Gastroesophageal sphincter (tissue), 4 donors: ENCODE results near the gene CADM2. TPM values are rescaled to one million over a fixed set of nuclear protein-coding genes. Genes with fewer than 3 reads are reported as not detected.

Experiments
- ATAC-seq: fragments of 150-250 bp; one replicate; pipeline ENCODE4 v1.9.1; 2016; ENCODE audit warnings: mild to moderate bottlenecking, moderate library complexity
- H3K27ac ChIP-seq, 4 donors: fragments of 200-600 bp; sonication (generic) in 3 of 4; 1 replicate in 3 of 4; 2 replicates in 1 of 4; pipeline ENCODE4 v1.5.1; 2016 to 2019
- H3K27me3 ChIP-seq: fragments of 200-600 bp; sonication (generic); one replicate; pipeline ENCODE4 v1.5.1; 2019
- H3K36me3 ChIP-seq, 2 donors: fragments of 200-600 bp; sonication (generic); one replicate each; pipeline ENCODE4 v1.5.1; 2019; ENCODE audit warnings: control low read depth in 1 of 2
- H3K4me1 ChIP-seq, 3 donors: fragments of 200-600 bp; sonication (generic); 1 replicate in 2 of 3; 2 replicates in 1 of 3; pipeline ENCODE4 v1.5.1; 2016 to 2019; ENCODE audit warnings: control low read depth in 2 of 3
- H3K4me3 ChIP-seq, 2 donors: fragments of 200-600 bp; sonication (generic); one replicate each; pipeline ENCODE4 v1.5.1; 2019; ENCODE audit warnings: mild to moderate bottlenecking in 1 of 2, moderate library complexity in 1 of 2
- H3K9me3 ChIP-seq, 3 donors: fragments of 200-600 bp; sonication (generic); one replicate each; pipeline ENCODE4 v1.5.1; 2017 to 2019; ENCODE audit warnings: control low read depth in 2 of 3
- CTCF ChIP-seq, 4 experiments: fragments of 200-600 bp in 2 of 4; fragments of 450-650 bp in 2 of 4; sonication (generic) in 1 of 4; IDR thresholded peaks; one replicate each; pipeline ENCODE4 v1.5.1; 2017 to 2019; ENCODE audit warnings: antibody characterized with exemption in 4 of 4, mild to moderate bottlenecking in 2 of 4, moderate library complexity in 2 of 4
- EP300 ChIP-seq: sonication (generic); formaldehyde crosslinking; IDR thresholded peaks from one replicate; pipeline ENCODE4 v1.6.1; 2017; ENCODE audit warnings: antibody characterized with exemption, mild to moderate bottlenecking
- POLR2A ChIP-seq, 2 donors: fragments of 450-650 bp; IDR thresholded peaks; one replicate each; pipeline ENCODE4 v1.6.1; 2017; ENCODE audit warnings: antibody characterized with exemption in 2 of 2, mild to moderate bottlenecking in 2 of 2, moderate library complexity in 1 of 2
- POLR2AphosphoS5 ChIP-seq: sonication (generic); formaldehyde crosslinking; IDR thresholded peaks from one replicate; pipeline ENCODE4 v1.6.1; 2017; ENCODE audit warnings: antibody characterized with exemption
- WGBS, 2 donors: methylation state at CpG; one replicate each; pipeline ENCODE4 v1.1.5; 2018; ENCODE audit warnings: low coverage in 1 of 2; 5-methylcytosine and 5-hydroxymethylcytosine counted together
- total RNA-seq, 4 donors: library from RNA; depleted of rRNA; stranded (reverse); fragments of >200 nt; gene quantifications; one replicate each; pipeline ENCODE4 v1.1.0, GENCODE V29; 2016

CADM2 gene
- total RNA-seq, 4 donors from 2014 or later, result 8.2 to 10.1 (median 9.4) TPM

- Histone ChIP-seq H3K27me3 (no peaks in the 10 kb centered on the region), H3K27ac (no peak overlapping the region), H3K4me3 (no peak overlapping the region), H3K9me3 (no peaks in the 10 kb centered on the region), H3K36me3 (no peaks in the 10 kb centered on the region), H3K4me1 (no peaks in the 10 kb centered on the region)
- TF ChIP-seq EP300 (no peak), POLR2AphosphoS5 (no peak), POLR2A (IDR thresholded peaks at IDR 0.05) (no peak), CTCF (IDR thresholded peaks at IDR 0.05) (no peak)
- ATAC-seq, result no peak
- 55 to 80% methylated on average over 5 of the region's 5 CpGs for WGBS, 2 donors
Observed at GRCh38 chr3:85432081-85432480, 473.3 kb downstream of the CADM2 start.

GRCh38 chr3:85433319-85433718, 474.5 kb downstream of the CADM2 start:
- Histone ChIP-seq H3K4me3 (no peak overlapping the region), H3K9me3 (no peaks in the 10 kb centered on the region), H3K27me3 (no peaks in the 10 kb centered on the region), H3K36me3 (no peaks in the 10 kb centered on the region), H3K27ac (no peak overlapping the region), H3K4me1 (no peaks in the 10 kb centered on the region)
- TF ChIP-seq POLR2AphosphoS5 (no peak), CTCF (IDR thresholded peaks at IDR 0.05) (no peak), EP300 (no peak), POLR2A (IDR thresholded peaks at IDR 0.05) (no peak)
- 51 to 56% methylated on average over 2 of the region's 2 CpGs for WGBS, 2 donors
- no peak for ATAC-seq

GRCh38 chr3:85455561-85456200, 496.9 kb downstream of the CADM2 start:
- no peaks in the 10 kb centered on the region for H3K4me1 ChIP-seq
- TF ChIP-seq CTCF (IDR thresholded peaks at IDR 0.05) (no peak), POLR2AphosphoS5 (no peak), POLR2A (IDR thresholded peaks at IDR 0.05) (no peak), EP300 (no peak)
- no peak overlapping the region for H3K4me3 ChIP-seq
- ATAC-seq, result no peak
- no peaks in the 10 kb centered on the region for H3K36me3 ChIP-seq
- no peaks in the 10 kb centered on the region for H3K27me3 ChIP-seq
- WGBS, 2 donors, result 45 to 58% methylated on average over 4 of the region's 4 CpGs
- H3K27ac ChIP-seq, result no peak overlapping the region
- H3K9me3 ChIP-seq, result no peaks in the 10 kb centered on the region

- no peaks in the 10 kb centered on the region for H3K27me3 ChIP-seq
- no peaks in the 10 kb centered on the region for H3K36me3 ChIP-seq
- H3K4me1 ChIP-seq, result no peaks in the 10 kb centered on the region
- H3K9me3 ChIP-seq, result no peaks in the 10 kb centered on the region
- no peak overlapping the region for H3K4me3 ChIP-seq
- no peak for ATAC-seq
- H3K27ac ChIP-seq, result no peak overlapping the region
- 90 to 100% methylated on average over 3 to 4 of the region's 4 CpGs for WGBS, 2 donors
- TF ChIP-seq POLR2A (IDR thresholded peaks at IDR 0.05) (no peak), POLR2AphosphoS5 (no peak), CTCF (IDR thresholded peaks at IDR 0.05) (no peak), EP300 (no peak)
Observed at GRCh38 chr3:85474241-85474640, 515.5 kb downstream of the CADM2 start.

DNA sequence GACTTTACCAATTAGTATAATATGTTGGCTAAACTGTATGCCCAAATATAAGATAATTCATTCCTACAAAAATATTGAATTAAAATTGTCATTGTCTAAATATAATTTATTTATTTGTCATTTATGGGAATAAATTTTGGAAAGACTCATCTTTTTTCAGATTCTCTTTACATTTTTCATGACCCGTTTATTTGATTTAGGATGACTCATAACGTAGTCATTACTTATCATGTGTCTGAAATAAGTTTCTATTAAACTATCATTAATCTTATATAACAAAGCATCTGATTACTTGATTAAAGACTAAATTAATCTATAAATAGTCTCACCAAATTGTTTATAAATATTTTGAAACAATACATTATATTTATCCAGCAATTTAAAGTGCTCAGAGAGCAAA, 516.6 kb downstream of the CADM2 start:
- no peaks in the 10 kb centered on the region for H3K27me3 ChIP-seq
- ATAC-seq, result no peak
- H3K27ac ChIP-seq, result no peak overlapping the region
- no peaks in the 10 kb centered on the region for H3K4me1 ChIP-seq
- 63 to 86% methylated on average over 2 of the region's 2 CpGs for WGBS, 2 donors
- no peaks in the 10 kb centered on the region for H3K36me3 ChIP-seq
- H3K4me3 ChIP-seq, result no peak overlapping the region
- TF ChIP-seq CTCF (IDR thresholded peaks at IDR 0.05) (no peak), EP300 (no peak), POLR2A (IDR thresholded peaks at IDR 0.05) (no peak), POLR2AphosphoS5 (no peak)
- H3K9me3 ChIP-seq, result no peaks in the 10 kb centered on the region
